Astrocyte of the cerebellum (primary cell): ENCODE data around the gene SLC18A2.
"Not testable (repeated sequence)": the region's sequence is repeated elsewhere in the genome, so short reads cannot be mapped to it uniquely, and the experiment has no call there.

ENCODE experiments used
- DNase-seq: peaks from one replicate; pipeline ENCODE4 v3.0.0-alpha.2; 2011; ENCODE audit warnings: low read depth
- H3K4me3 ChIP-seq: 2 replicates; pipeline ENCODE4 v1.5.1; 2011; ENCODE audit warnings: mild to moderate bottlenecking, low read depth, low read length, moderate library complexity
- CTCF ChIP-seq: IDR thresholded peaks from 2 replicates; pipeline ENCODE4 v1.5.1; 2012; ENCODE audit warnings: low read length, low read depth, moderate library complexity, mild to moderate bottlenecking; ENCODE audit errors: missing control alignments
- in situ Hi-C: cut with HindIII; loops from 2 replicates; pipeline ENCODE4 v1.10.0; 2017; ENCODE audit warnings: low sequenced_read_pairs

SLC18A2 gene

GRCh38 chr10:117228210-117228609 lies 12.7 kb upstream of the SLC18A2 start:
- no peak overlapping the region for H3K4me3 ChIP-seq
- TF ChIP-seq CTCF = no peak
- no peak for DNase-seq
- in situ Hi-C loops = no loop called here

GRCh38 chr10:117230107-117230506 lies 10.8 kb upstream of the SLC18A2 start:
- not testable (repeated sequence) for H3K4me3 ChIP-seq

GRCh38 chr10:117237401-117237991 lies 3.4 kb upstream of the SLC18A2 start:
- no peak for DNase-seq
- in situ Hi-C loops = no loop called here
- H3K4me3 ChIP-seq = no peak overlapping the region
- no peak for TF ChIP-seq CTCF

More at GRCh38 chr10:117230107-117230506, 10.8 kb upstream of the SLC18A2 start:
- DNase-seq, in situ Hi-C loops: not testable (repeated sequence)

- H3K4me3 ChIP-seq = no peak overlapping the region
- DNase-seq = no peak
- in situ Hi-C loops = no loop called here
- no peak for TF ChIP-seq CTCF
These were observed 1.9 kb upstream of the SLC18A2 start for GRCh38 chr10:117239051-117239450.

GRCh38 chr10:117239721-117240620 lies 943 bp upstream of the SLC18A2 start:
- DNase-seq = no peak
- no peak for TF ChIP-seq CTCF
- H3K4me3 ChIP-seq = no peak overlapping the region
- in situ Hi-C loops = no loop called here

GRCh38 chr10:117241541-117242462 lies 888 bp downstream of the SLC18A2 start:
- no peak overlapping the region for H3K4me3 ChIP-seq
- no peak for TF ChIP-seq CTCF
- in situ Hi-C loops = no loop called here
- DNase-seq = no peak
